ENCODE results near the gene TMBIM4.

Gene TMBIM4

GRCh38 chr12:66137937-66138336, 31.9 kb downstream of the TMBIM4 start:
- no peak for DNase-seq

- DNase-seq = no peak
These were observed 37.4 kb downstream of the TMBIM4 start for GRCh38 chr12:66132408-66132807.

GRCh38 chr12:66131067-66131688, 38.6 kb downstream of the TMBIM4 start:
- DNase-seq = no peak

GRCh38 chr12:66130267-66131066, 39.3 kb downstream of the TMBIM4 start, which contains the start of gene LLPH:
LLPH (minus strand) TSS chr12:66130750; CDS start chr12:66129106, 1,644 bp downstream.
- peak; percentile 91 for DNase-seq

- no peak for DNase-seq
These were observed 39.9 kb downstream of the TMBIM4 start for GRCh38 chr12:66129934-66130266.

- DNase-seq = no peak
These were observed 42.1 kb downstream of the TMBIM4 start for GRCh38 chr12:66127650-66128049.

GRCh38 chr12:66120477-66120876, 49.3 kb downstream of the TMBIM4 start:
- no peak for DNase-seq

- no peak for DNase-seq
These were observed 49.9 kb downstream of the TMBIM4 start for GRCh38 chr12:66119870-66120241.

- DNase-seq = no peak
These were observed 50.4 kb downstream of the TMBIM4 start for GRCh38 chr12:66119229-66119869.

GRCh38 chr12:66118240-66118891, 51.4 kb downstream of the TMBIM4 start:
- DNase-seq = no peak

GRCh38 chr12:66117242-66117641, 52.6 kb downstream of the TMBIM4 start:
- DNase-seq = no peak

- DNase-seq = no peak
These were observed 54.7 kb downstream of the TMBIM4 start for GRCh38 chr12:66115071-66115600.

- no peak for DNase-seq
These were observed 56.3 kb downstream of the TMBIM4 start for GRCh38 chr12:66113471-66113870.

GRCh38 chr12:66111605-66112004, 58.2 kb downstream of the TMBIM4 start:
- no peak for DNase-seq

- DNase-seq = no peak
These were observed 60.7 kb downstream of the TMBIM4 start for GRCh38 chr12:66109056-66109455.

GRCh38 chr12:66108386-66108785, 61.4 kb downstream of the TMBIM4 start:
- no peak for DNase-seq

- DNase-seq = peak; percentile 74
These were observed 62.3 kb downstream of the TMBIM4 start for GRCh38 chr12:66107451-66107915.

GRCh38 chr12:66103016-66103913, 66.5 kb downstream of the TMBIM4 start:
- no peak for DNase-seq

GRCh38 chr12:66092559-66093269, 77.1 kb downstream of the TMBIM4 start:
- no peak for DNase-seq

- DNase-seq = no peak
These were observed 79.6 kb downstream of the TMBIM4 start for GRCh38 chr12:66090157-66090556.

GRCh38 chr12:66087365-66087943, 82.3 kb downstream of the TMBIM4 start:
- DNase-seq = peak; percentile 11

All from NCI-H146 (cell line).